Immature natural killer cell (primary cell): ENCODE data around the gene RNASE1. TPM values are rescaled to one million over a fixed set of nuclear protein-coding genes. Genes with fewer than 3 reads are reported as not detected.
"Not testable (repeated sequence)": the region's sequence is repeated elsewhere in the genome, so short reads cannot be mapped to it uniquely, and the experiment has no call there.

Source experiments
- DNase-seq, 3 donors: peaks; one replicate each; pipeline ENCODE4 v3.0.0; 2022; ENCODE audit warnings: mixed read lengths in 1 of 3
- H3K27ac Mint-ChIP-seq, 6 donors: one replicate each; pipeline ENCODE4 v1.8.0; 2020; ENCODE audit warnings: mixed read lengths in 6 of 6, mild to moderate bottlenecking in 5 of 6, inconsistent platforms in 4 of 6, moderate library complexity in 3 of 6
- H3K27me3 Mint-ChIP-seq, 3 donors: one replicate each; pipeline ENCODE4 v1.8.0; 2020 to 2021; ENCODE audit warnings: low read depth in 3 of 3, mild to moderate bottlenecking in 3 of 3, mixed read lengths in 3 of 3, moderate library complexity in 3 of 3, inconsistent platforms in 1 of 3
- H3K36me3 Mint-ChIP-seq, 3 donors: one replicate each; pipeline ENCODE4 v1.8.0; 2020; ENCODE audit warnings: mixed read lengths in 3 of 3, inconsistent platforms in 2 of 3, mild to moderate bottlenecking in 2 of 3
- H3K4me1 Mint-ChIP-seq, 2 donors: one replicate each; pipeline ENCODE4 v1.8.0; 2020; ENCODE audit warnings: inconsistent platforms in 2 of 2, mild to moderate bottlenecking in 2 of 2, mixed read lengths in 2 of 2, moderate library complexity in 1 of 2
- H3K4me3 Mint-ChIP-seq, 5 donors: one replicate each; pipeline ENCODE4 v1.8.0; 2020; ENCODE audit warnings: mild to moderate bottlenecking in 5 of 5, mixed read lengths in 5 of 5, inconsistent platforms in 3 of 5, moderate library complexity in 3 of 5
- H3K9me3 Mint-ChIP-seq, 6 donors: one replicate each; pipeline ENCODE4 v1.8.0; 2020; ENCODE audit warnings: mild to moderate bottlenecking in 6 of 6, mixed read lengths in 6 of 6, inconsistent platforms in 4 of 6, moderate library complexity in 3 of 6
- polyA plus RNA-seq, 3 donors: library from polyadenylated mRNA; unstranded; fragments of 300-500 nt; fragmentation: Illumina TruSeq; gene quantifications; one replicate each; pipeline ENCODE4 v1.2.3, GENCODE V29; 2021

Gene RNASE1
- polyA plus RNA-seq, 3 donors from 2014 or later, result 0.49 TPM; not detected in 2

- Mint-ChIP-seq H3K4me1 (peaks cover 11 to 21% of the 10 kb centered on the region in 2 donors), H3K4me3 (no peak overlapping the region), H3K27ac (no peak overlapping the region), H3K9me3 (no peaks in the 10 kb centered on the region), H3K27me3 (peaks cover 0 to 7% (median 2%) of the 10 kb centered on the region in 3 donors), H3K36me3 (peaks cover 0 to 5% (median 3%) of the 10 kb centered on the region in 3 donors)
- no peak for DNase-seq
These were observed 26.7 kb downstream of the RNASE1 start for GRCh38 chr14:20775901-20776300.

- Mint-ChIP-seq H3K27me3 (peaks cover 0 to 7% (median 5%) of the 10 kb centered on the region in 3 donors), H3K27ac (no peak overlapping the region), H3K4me1 (peaks cover 3 to 12% of the 10 kb centered on the region in 2 donors), H3K36me3 (peaks cover 0 to 5% (median 3%) of the 10 kb centered on the region in 3 donors), H3K4me3 (no peak overlapping the region), H3K9me3 (no peaks in the 10 kb centered on the region)
- DNase-seq, result no peak
These were observed 27.6 kb downstream of the RNASE1 start for GRCh38 chr14:20775043-20775442.

GRCh38 chr14:20774258-20774824, 28.3 kb downstream of the RNASE1 start:
- H3K27me3 Mint-ChIP-seq, result peaks cover 0 to 9% (median 7%) of the 10 kb centered on the region in 3 donors
- no peaks in the 10 kb centered on the region for H3K9me3 Mint-ChIP-seq
- no peak overlapping the region for H3K4me3 Mint-ChIP-seq
- peaks cover 0 to 7% of the 10 kb centered on the region in 2 donors for H3K4me1 Mint-ChIP-seq
- H3K36me3 Mint-ChIP-seq, result peaks cover 0 to 5% (median 3%) of the 10 kb centered on the region in 3 donors
- no peak for DNase-seq
- no peak overlapping the region for H3K27ac Mint-ChIP-seq

GRCh38 chr14:20772650-20773049, 30.0 kb downstream of the RNASE1 start:
- H3K36me3 Mint-ChIP-seq, result peaks cover 0 to 5% (median 1%) of the 10 kb centered on the region in 3 donors
- H3K27ac Mint-ChIP-seq, result no peak overlapping the region
- peaks cover 0 to 7% (median 7%) of the 10 kb centered on the region in 3 donors for H3K27me3 Mint-ChIP-seq
- no peak for DNase-seq
- H3K4me3 Mint-ChIP-seq, result no peak overlapping the region
- peaks cover 0 to 7% of the 10 kb centered on the region in 2 donors for H3K4me1 Mint-ChIP-seq
- H3K9me3 Mint-ChIP-seq, result no peaks in the 10 kb centered on the region

- H3K4me1 Mint-ChIP-seq, result peaks cover 0 to 7% of the 10 kb centered on the region in 2 donors
- no peaks in the 10 kb centered on the region for H3K36me3 Mint-ChIP-seq
- H3K27ac Mint-ChIP-seq, result no peak overlapping the region
- peaks cover 0 to 7% (median 7%) of the 10 kb centered on the region in 3 donors for H3K27me3 Mint-ChIP-seq
- H3K9me3 Mint-ChIP-seq, result no peaks in the 10 kb centered on the region
- no peak overlapping the region for H3K4me3 Mint-ChIP-seq
- no peak for DNase-seq
These were observed 33.2 kb downstream of the RNASE1 start for GRCh38 chr14:20769421-20769820.

- H3K27ac Mint-ChIP-seq, result no peak overlapping the region
- H3K27me3 Mint-ChIP-seq, result peaks cover 0 to 7% (median 7%) of the 10 kb centered on the region in 3 donors
- no peaks in the 10 kb centered on the region for H3K9me3 Mint-ChIP-seq
- H3K36me3 Mint-ChIP-seq, result no peaks in the 10 kb centered on the region
- DNase-seq, result no peak
- H3K4me3 Mint-ChIP-seq, result no peak overlapping the region
- peaks cover 0 to 7% of the 10 kb centered on the region in 2 donors for H3K4me1 Mint-ChIP-seq
These were observed 34.1 kb downstream of the RNASE1 start for GRCh38 chr14:20768593-20768892.

- DNase-seq, result no peak
- Mint-ChIP-seq H3K27ac (no peak overlapping the region), H3K27me3 (no peaks in the 10 kb centered on the region), H3K4me3 (no peak overlapping the region), H3K4me1 (no peaks in the 10 kb centered on the region), H3K9me3 (no peaks in the 10 kb centered on the region), H3K36me3 (no peaks in the 10 kb centered on the region)
These were observed 41.7 kb downstream of the RNASE1 start for GRCh38 chr14:20760950-20761349.

- not testable (repeated sequence) for DNase-seq, H3K4me1 Mint-ChIP-seq, H3K4me3 Mint-ChIP-seq, H3K27me3 Mint-ChIP-seq, H3K27ac Mint-ChIP-seq, H3K36me3 Mint-ChIP-seq, H3K9me3 Mint-ChIP-seq
These were observed 43.2 kb downstream of the RNASE1 start for GRCh38 chr14:20759465-20759864.

- Mint-ChIP-seq H3K4me1 (no peaks in the 10 kb centered on the region), H3K36me3 (no peaks in the 10 kb centered on the region), H3K9me3 (peaks cover 0 to 3% (median 0%) of the 10 kb centered on the region in 6 donors), H3K27me3 (no peaks in the 10 kb centered on the region), H3K27ac (no peak overlapping the region), H3K4me3 (no peak overlapping the region)
- DNase-seq, result peak; percentile 21 to 42 (median 28)
These were observed 44.7 kb downstream of the RNASE1 start for GRCh38 chr14:20757965-20758364.

GRCh38 chr14:20755037-20755436, 47.6 kb downstream of the RNASE1 start:
- Mint-ChIP-seq H3K27me3 (peaks cover 0 to 3% (median 1%) of the 10 kb centered on the region in 3 donors), H3K4me1 (no peaks in the 10 kb centered on the region), H3K27ac (no peak overlapping the region), H3K4me3 (no peak overlapping the region), H3K9me3 (peaks cover 0 to 17% (median 4%) of the 10 kb centered on the region in 6 donors), H3K36me3 (peaks cover 0 to 6% (median 0%) of the 10 kb centered on the region in 3 donors)
- no peak for DNase-seq

GRCh38 chr14:20754308-20754707, 48.3 kb downstream of the RNASE1 start:
- no peaks in the 10 kb centered on the region for H3K4me1 Mint-ChIP-seq
- H3K36me3 Mint-ChIP-seq, result peaks cover 0 to 6% (median 0%) of the 10 kb centered on the region in 3 donors
- no peak overlapping the region for H3K27ac Mint-ChIP-seq
- peaks cover 0 to 3% (median 1%) of the 10 kb centered on the region in 3 donors for H3K27me3 Mint-ChIP-seq
- no peak for DNase-seq
- H3K4me3 Mint-ChIP-seq, result no peak overlapping the region
- peaks cover 0 to 17% (median 4%) of the 10 kb centered on the region in 6 donors for H3K9me3 Mint-ChIP-seq

GRCh38 chr14:20751963-20752562, 50.6 kb downstream of the RNASE1 start:
- peaks cover 0 to 6% (median 0%) of the 10 kb centered on the region in 3 donors for H3K36me3 Mint-ChIP-seq

More at GRCh38 chr14:20751963-20752562, 50.6 kb downstream of the RNASE1 start:
- no peaks in the 10 kb centered on the region for H3K4me1 Mint-ChIP-seq
- H3K27me3 Mint-ChIP-seq, result peaks cover 1 to 7% (median 3%) of the 10 kb centered on the region in 3 donors
- no peak for DNase-seq
- no peak overlapping the region for H3K27ac Mint-ChIP-seq
- peaks cover 0 to 17% (median 4%) of the 10 kb centered on the region in 6 donors for H3K9me3 Mint-ChIP-seq
- no peak overlapping the region for H3K4me3 Mint-ChIP-seq
